Left lung (tissue), 10 donors: Measurements from ENCODE around the gene MEIS1. TPM values are rescaled to one million over a fixed set of nuclear protein-coding genes. Genes with fewer than 3 reads are reported as not detected.
A peak's percentile ranks its signal among the peaks of the same experiment; 100 is the strongest.

Source experiments
- ATAC-seq: fragments of 200-7000 bp; cut with Tn5 transposase; one replicate; pipeline ENCODE4 v1.9.1; 2020; ENCODE audit warnings: moderate library complexity
- DNase-seq, 4 donors: peaks; one replicate each; pipeline ENCODE4 v3.0.0-alpha.2; 2013 to 2020
- H3K27ac ChIP-seq, 2 donors: fragments of 200-600 bp; sonication (generic) in 1 of 2; one replicate each; pipeline versions ENCODE4 v1.5.0 to v1.8.0; 2020 to 2021
- H3K27me3 ChIP-seq, 2 donors: fragments of 200-600 bp; sonication (generic) in 1 of 2; one replicate each; pipeline versions ENCODE4 v1.5.0 to v1.8.0; 2020 to 2021
- H3K36me3 ChIP-seq, 2 donors: fragments of 200-600 bp; sonication (generic) in 1 of 2; one replicate each; pipeline versions ENCODE4 v1.5.0 to v1.8.0; 2020 to 2021
- H3K4me1 ChIP-seq, 2 donors: fragments of 200-600 bp; one replicate each; pipeline ENCODE4 v1.8.0; 2021
- H3K4me3 ChIP-seq, 2 donors: fragments of 200-600 bp; sonication (generic) in 1 of 2; one replicate each; pipeline versions ENCODE4 v1.5.0 to v1.8.0; 2020 to 2021; ENCODE audit warnings: mild to moderate bottlenecking in 1 of 2
- H3K9me3 ChIP-seq, 2 donors: fragments of 200-600 bp; sonication (generic) in 1 of 2; one replicate each; pipeline versions ENCODE4 v1.5.0 to v1.8.0; 2020 to 2021
- CTCF ChIP-seq, 2 donors: fragments of 200-600 bp; sonication (generic) in 1 of 2; IDR thresholded peaks; one replicate each; pipeline versions ENCODE4 v1.5.0 to v1.8.0; 2021; ENCODE audit warnings: antibody characterized with exemption in 2 of 2
- intact Hi-C, 2 donors: fragments of 100-400 bp; cut with DNase I; formaldehyde crosslinking; loops; one replicate each; pipeline versions ENCODE4 v1.11.2 to v1.14.2; 2022
- polyA plus RNA-seq, 6 donors: library from polyadenylated mRNA; unstranded; fragments of 120-200 nt; gene quantifications; one replicate each; pipeline ENCODE4 v1.2.1, GENCODE V29; 2013; ENCODE audit not compliant: insufficient read length in 6 of 6
- total RNA-seq, 2 donors: library from RNA; stranded (reverse); fragmentation: NEBNext Ultra II Directional; extraction: Animal tissue kit (Norgen Biotek cat#: 25700); gene quantifications; one replicate each; pipeline ENCODE4 v1.2.1, GENCODE V29; 2021
- donor health status: DM: no; HTN: yes; CAD: no.
- donor health status: DM: no; HTN: no; CAD: no.

MEIS1 gene
- total and polyA plus RNA-seq, 8 donors: 54.3 to 193 (median 163) TPM

DNA sequence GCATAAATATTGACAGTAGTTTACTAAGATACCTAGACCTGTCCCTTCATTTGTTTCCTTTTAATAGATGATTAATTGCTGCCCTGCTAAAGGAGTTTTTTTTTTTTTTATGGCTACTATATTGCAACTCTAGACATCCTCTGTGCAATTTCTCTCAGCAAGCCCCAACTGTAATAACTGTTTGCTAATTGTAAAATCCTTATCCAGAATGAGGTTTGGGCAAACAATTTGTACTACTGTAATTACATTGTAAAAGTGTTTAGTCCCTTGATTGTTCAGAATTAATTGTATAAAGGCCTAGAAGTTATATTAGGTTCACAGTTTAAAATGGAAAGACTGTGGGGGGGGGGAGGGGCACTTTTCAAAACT is 3.7 kb upstream of the MEIS1 start:
- no peak for TF ChIP-seq CTCF (IDR thresholded peaks at IDR 0.05)
- Histone ChIP-seq H3K9me3 (no peaks in the 10 kb centered on the region), H3K4me3 (no peak overlapping the region), H3K27me3 (peaks cover 43 to 100% of the 10 kb centered on the region in 2 donors), H3K4me1 (peaks cover 5 to 27% of the 10 kb centered on the region in 2 donors), H3K36me3 (no peaks in the 10 kb centered on the region), H3K27ac (no peak overlapping the region)
- DNase-seq (no peak), ATAC-seq (no peak)
- intact Hi-C loops: loop anchor here in 1 of 2 donors (10.0 kb wide), 1 partner anchor 144 kb away; no protein-coding TSS in a partner anchor

DNA sequence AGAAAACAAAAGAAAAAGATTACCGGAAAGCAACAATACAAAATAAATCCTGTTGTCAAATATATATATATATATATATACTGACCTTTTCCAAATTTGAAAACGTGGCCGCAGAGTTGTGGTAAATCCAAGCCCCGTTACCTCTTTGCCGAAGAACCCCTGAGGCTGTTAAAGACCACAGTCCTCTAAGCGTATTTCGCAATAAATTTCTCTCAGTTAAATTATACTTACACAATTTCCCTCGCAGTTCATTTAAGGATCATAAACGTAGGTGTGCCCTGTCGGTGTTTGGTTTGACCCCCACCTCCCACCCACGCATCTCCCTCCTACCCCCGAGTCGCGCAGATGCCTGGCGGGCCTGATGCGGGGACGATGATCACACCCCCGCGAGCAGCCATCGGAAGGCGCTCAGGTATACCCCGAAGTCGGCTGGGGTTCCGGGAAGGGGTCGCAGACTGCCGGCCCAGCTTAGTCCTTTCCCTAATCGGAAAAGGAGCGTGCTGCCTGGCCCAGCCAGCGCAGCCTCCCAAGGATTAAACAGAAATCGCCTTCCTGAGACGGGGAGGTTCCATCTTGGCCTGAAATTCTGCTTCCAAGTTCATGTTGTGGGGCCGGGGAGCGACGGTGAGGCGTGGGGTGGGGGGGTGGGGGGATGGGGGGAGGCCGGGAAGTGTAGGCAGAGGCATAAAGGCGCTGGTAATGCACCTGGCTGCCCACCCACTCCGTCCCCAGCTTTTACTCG is 2.9 kb upstream of the MEIS1 start:
- Histone ChIP-seq H3K4me3 (no peak overlapping the region), H3K27me3 (peaks cover 36 to 100% of the 10 kb centered on the region in 2 donors), H3K9me3 (no peaks in the 10 kb centered on the region), H3K27ac (peak overlapping the region in 1 of 2 donors; percentile 80), H3K36me3 (no peaks in the 10 kb centered on the region), H3K4me1 (peaks cover 5 to 27% of the 10 kb centered on the region in 2 donors)
- DNase-seq (peak in 2 of 4 donors; percentile 36 to 61), ATAC-seq (no peak)
- TF ChIP-seq CTCF (IDR thresholded peaks at IDR 0.05): no peak
- intact Hi-C loops: loop anchor here in 1 of 2 donors (10.0 kb wide), 1 partner anchor 143 kb away; no protein-coding TSS in a partner anchor

- ATAC-seq (peak; percentile 73), DNase-seq (peak; percentile 74 to 97 (median 90))
- Histone ChIP-seq H3K4me1 (peaks cover 5 to 27% of the 10 kb centered on the region in 2 donors), H3K27ac (peak overlapping the region; percentile 84 to 95), H3K4me3 (peak overlapping the region; percentile 52 to 56), H3K9me3 (no peaks in the 10 kb centered on the region), H3K27me3 (peaks cover 35 to 100% of the 10 kb centered on the region in 2 donors), H3K36me3 (no peaks in the 10 kb centered on the region)
- TF ChIP-seq CTCF (IDR thresholded peaks at IDR 0.05): no peak
- intact Hi-C loops: loop anchor here in 1 of 2 donors (10.0 kb wide), 1 partner anchor 142 kb away; no protein-coding TSS in a partner anchor
These were observed 1.9 kb upstream of the MEIS1 start for GRCh38 chr2:66432801-66433694.

DNA sequence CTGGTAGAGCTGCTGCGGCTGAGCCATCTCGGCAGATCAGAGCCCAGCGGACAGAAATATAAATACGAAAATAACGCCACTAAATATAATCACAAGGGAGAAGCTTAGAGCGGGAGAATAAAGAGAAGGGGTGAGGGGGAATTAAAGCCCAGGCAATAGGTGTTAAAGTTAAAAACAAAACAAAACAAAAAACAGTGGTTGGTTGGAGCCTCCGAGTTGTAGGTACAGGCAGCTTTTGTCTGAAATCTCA is 1.3 kb upstream of the MEIS1 start:
- H3K4me1 ChIP-seq: peaks cover 5 to 27% of the 10 kb centered on the region in 2 donors

More for the DNA sequence above, 1.3 kb upstream of the MEIS1 start:
- Histone ChIP-seq H3K27ac (peak overlapping the region; percentile 84 to 95), H3K27me3 (peaks cover 31 to 100% of the 10 kb centered on the region in 2 donors), H3K36me3 (no peaks in the 10 kb centered on the region), H3K4me3 (peak overlapping the region; percentile 52 to 56), H3K9me3 (no peaks in the 10 kb centered on the region)
- ATAC-seq (no peak), DNase-seq (no peak)
- TF ChIP-seq CTCF (IDR thresholded peaks at IDR 0.05): no peak
- intact Hi-C loops: loop anchor here in 1 of 2 donors (10.0 kb wide), 1 partner anchor 141 kb away; no protein-coding TSS in a partner anchor
